H1 (cell line): ENCODE measurements around the gene DIDO1. TPM values are rescaled to one million over a fixed set of nuclear protein-coding genes. Genes with fewer than 3 reads are reported as not detected.

Source experiments
- CTCF ChIA-PET: fragments of 300-600 bp; sonication (Branson Sonifier 250); formaldehyde crosslinking; loops from one replicate; lab custom pipeline; 2021; ENCODE audit not compliant: partially characterized antibody; lab: Charles Lee
- POLR2A ChIA-PET: fragments of 300-600 bp; sonication (Branson Sonifier 250); formaldehyde crosslinking; loops from one replicate; lab custom pipeline; 2021; ENCODE audit warnings: inconsistent platforms; ENCODE audit not compliant: partially characterized antibody; lab: Charles Lee
- DNase-seq, 2 experiments: peaks; one replicate each; pipeline versions ENCODE4 v3.0.0 to v3.0.0-alpha.2; 2010 to 2022; ENCODE audit warnings: low spot score in 2 of 2, low read depth in 1 of 2, mixed read lengths in 1 of 2
- FAIRE-seq: peaks from 2 replicates; lab custom pipeline; 2011; peaks lifted over from hg19 to GRCh38; lab: Jason Lieb, UNC
- H2AFZ ChIP-seq: 2 replicates; pipeline ENCODE4 v1.8.1; 2012; ENCODE audit warnings: low read length, inconsistent platforms
- H2AK5ac ChIP-seq: 2 replicates; pipeline ENCODE4 v1.6.1; 2013; ENCODE audit warnings: low read depth, low read length
- H2BK120ac ChIP-seq: replicated peaks from 2 replicates; pipeline ENCODE3; 2013; ENCODE audit warnings: low read depth, low read length, inconsistent platforms
- H2BK12ac ChIP-seq: 2 replicates; pipeline ENCODE4 v1.6.1; 2013; ENCODE audit warnings: low read depth, low read length
- H2BK15ac ChIP-seq: 2 replicates; pipeline ENCODE4 v1.6.1; 2013; ENCODE audit warnings: low read length
- H2BK20ac ChIP-seq: 2 replicates; pipeline ENCODE4 v1.6.1; 2013; ENCODE audit warnings: low read length
- H2BK5ac ChIP-seq: 2 replicates; pipeline ENCODE4 v1.6.1; 2013; ENCODE audit warnings: low read depth, low read length
- H3K14ac ChIP-seq: 2 replicates; pipeline ENCODE4 v1.6.1; 2013; ENCODE audit warnings: inconsistent platforms; ENCODE audit not compliant: insufficient read length
- H3K18ac ChIP-seq: 2 replicates; pipeline ENCODE4 v1.6.1; 2013; ENCODE audit warnings: low read length; ENCODE audit errors: extremely low read depth
- H3K23ac ChIP-seq: 2 replicates; pipeline ENCODE4 v1.6.1; 2013; ENCODE audit warnings: inconsistent platforms; ENCODE audit not compliant: insufficient read length
- H3K23me2 ChIP-seq: 2 replicates; pipeline ENCODE4 v1.6.1; 2013; ENCODE audit warnings: low read depth, low read length
- H3K27ac ChIP-seq: 2 replicates; pipeline ENCODE4 v1.6.1; 2011; ENCODE audit warnings: low read depth, low read length, inconsistent platforms
- H3K27me3 ChIP-seq, 4 experiments: replicated peaks in 1 of 4; 1 replicate in 1 of 4; 2 replicates in 3 of 4; pipeline versions ENCODE4 v1.6.1 to v1.8.1; 2011 to 2013; ENCODE audit warnings: low read length in 3 of 4, mild to moderate bottlenecking in 3 of 4, inconsistent platforms in 2 of 4, mixed read lengths in 2 of 4, moderate library complexity in 1 of 4; ENCODE audit not compliant: control insufficient read depth in 3 of 4, insufficient read depth in 3 of 4; ENCODE audit errors: extremely low read depth in 1 of 4
- H3K36me3 ChIP-seq, 4 experiments: 2 replicates each; pipeline versions ENCODE4 v1.6.1 to v1.8.1; 2011 to 2013; ENCODE audit warnings: mild to moderate bottlenecking in 4 of 4, low read length in 3 of 4, moderate library complexity in 2 of 4, control low read depth in 1 of 4, inconsistent platforms in 1 of 4; ENCODE audit not compliant: insufficient read depth in 4 of 4, control insufficient read depth in 2 of 4
- H3K4ac ChIP-seq: replicated peaks from 2 replicates; pipeline ENCODE3; 2013; ENCODE audit warnings: low read length, low read depth, mixed read lengths, inconsistent platforms; ENCODE audit not compliant: insufficient read length
- H3K4me1 ChIP-seq, 4 experiments: replicated peaks in 1 of 4; 1 replicate in 1 of 4; 2 replicates in 3 of 4; pipeline versions ENCODE4 v1.6.1 to v1.8.1; 2011 to 2013; ENCODE audit warnings: low read length in 3 of 4, inconsistent platforms in 2 of 4, mixed read lengths in 1 of 4; ENCODE audit not compliant: insufficient read depth in 4 of 4, control insufficient read depth in 3 of 4
- H3K4me2 ChIP-seq, 2 experiments: 2 replicates each; pipeline versions ENCODE4 v1.6.1 to v1.8.1; 2011 to 2013; ENCODE audit warnings: low read depth in 2 of 2, low read length in 2 of 2, control low read depth in 1 of 2, inconsistent platforms in 1 of 2, mild to moderate bottlenecking in 1 of 2; ENCODE audit not compliant: insufficient read depth in 1 of 2
- H3K4me3 ChIP-seq, 4 experiments: fragments of 200-600, 300-600 bp in 1 of 4; sonication (generic), shearing (Covaris generic), sonication (Bioruptor Twin) in 1 of 4; 2 replicates each; pipeline versions ENCODE4 v1.5.1 to v1.8.1; 2011 to 2016; ENCODE audit warnings: low read length in 4 of 4, low read depth in 3 of 4, control low read depth in 2 of 4, inconsistent platforms in 2 of 4, mild to moderate bottlenecking in 2 of 4, mixed read lengths in 1 of 4, moderate library complexity in 1 of 4; ENCODE audit not compliant: insufficient read depth in 2 of 4; ENCODE audit errors: extremely low read depth in 1 of 4
- H3K56ac ChIP-seq: replicated peaks from 2 replicates; pipeline ENCODE3; 2013; ENCODE audit warnings: low read depth, mild to moderate bottlenecking, mixed read lengths, low read length, inconsistent platforms; ENCODE audit not compliant: insufficient read length
- H3K79me1 ChIP-seq: 2 replicates; pipeline ENCODE4 v1.6.1; 2013; ENCODE audit warnings: low read depth, low read length, control low read depth
- H3K79me2 ChIP-seq, 2 experiments: 2 replicates each; pipeline versions ENCODE4 v1.6.1 to v1.8.1; 2012 to 2013; ENCODE audit warnings: low read length in 2 of 2, mild to moderate bottlenecking in 2 of 2, inconsistent platforms in 1 of 2; ENCODE audit not compliant: insufficient read depth in 2 of 2, control insufficient read depth in 1 of 2
- H3K9ac ChIP-seq, 4 experiments: replicated peaks in 1 of 4; 1 replicate in 1 of 4; 2 replicates in 3 of 4; pipeline versions ENCODE4 v1.6.1 to v1.8.1; 2011 to 2013; ENCODE audit warnings: low read depth in 3 of 4, low read length in 3 of 4, control low read depth in 2 of 4, mild to moderate bottlenecking in 2 of 4, moderate library complexity in 2 of 4, inconsistent platforms in 1 of 4; ENCODE audit errors: extremely low read depth in 1 of 4
- H3K9me3 ChIP-seq, 2 experiments: 2 replicates each; pipeline versions ENCODE4 v1.6.1 to v1.8.1; 2012 to 2013; ENCODE audit warnings: mild to moderate bottlenecking in 2 of 2, moderate library complexity in 2 of 2, control low read depth in 1 of 2, inconsistent platforms in 1 of 2, low read depth in 1 of 2, low read length in 1 of 2, mixed read lengths in 1 of 2; ENCODE audit not compliant: insufficient read depth in 2 of 2
- H4K20me1 ChIP-seq, 2 experiments: replicated peaks in 1 of 2; 2 replicates each; pipeline versions ENCODE3 to v1.8.1; 2011 to 2013; ENCODE audit warnings: inconsistent platforms in 2 of 2, low read length in 2 of 2, mild to moderate bottlenecking in 1 of 2; ENCODE audit not compliant: insufficient read depth in 2 of 2, control insufficient read depth in 1 of 2
- H4K5ac ChIP-seq: 2 replicates; pipeline ENCODE4 v1.6.1; 2013; ENCODE audit warnings: low read length, low read depth, mixed read lengths, inconsistent platforms; ENCODE audit not compliant: insufficient read length
- H4K8ac ChIP-seq: 2 replicates; pipeline ENCODE4 v1.8.0; 2013; ENCODE audit warnings: mild to moderate bottlenecking, moderate library complexity, low read length, inconsistent platforms; ENCODE audit not compliant: insufficient read depth; ENCODE audit errors: extremely low read depth
- H4K91ac ChIP-seq: replicated peaks from 2 replicates; pipeline ENCODE3; 2013; ENCODE audit warnings: low read length, mixed read lengths, inconsistent platforms; ENCODE audit not compliant: insufficient read length
- BRCA1 ChIP-seq: IDR thresholded peaks from 2 replicates; pipeline ENCODE4 v1.6.1; 2012; ENCODE audit warnings: low read depth, low read length, improper control_type of control experiment
- FOSL1 ChIP-seq: IDR thresholded peaks from 2 replicates; pipeline ENCODE4 v1.6.1; 2011; ENCODE audit warnings: mild to moderate bottlenecking, low read depth, low read length, moderate library complexity; ENCODE audit not compliant: insufficient read depth
- KDM1A ChIP-seq: fragments of 200-600, 300-600 bp; sonication (generic); IDR thresholded peaks from 2 replicates; pipeline ENCODE4 v1.7.1; 2016; ENCODE audit warnings: mild to moderate bottlenecking, low read length, borderline replicate concordance
- KDM4A ChIP-seq: IDR thresholded peaks from one replicate; pipeline ENCODE4 v1.7.1; 2012; ENCODE audit warnings: low read depth, mild to moderate bottlenecking, moderate library complexity, low read length, inconsistent platforms; ENCODE audit not compliant: severe bottlenecking
- KDM5A ChIP-seq: fragments of 200-600 bp; IDR thresholded peaks from 2 replicates; pipeline ENCODE4 v1.7.1; 2012; ENCODE audit warnings: mild to moderate bottlenecking, low read length, inconsistent platforms, mixed read lengths
- NRF1 ChIP-seq: IDR thresholded peaks from 2 replicates; pipeline ENCODE4 v1.6.1; 2011; ENCODE audit warnings: mild to moderate bottlenecking, low read depth, low read length, improper control_type of control experiment
- SRF ChIP-seq: IDR thresholded peaks from 2 replicates; pipeline ENCODE4 v1.6.1; 2011; ENCODE audit warnings: mild to moderate bottlenecking, low read depth, low read length, moderate library complexity
- WGBS, 2 experiments: shearing (Covaris generic) in 1 of 2; methylation state at CpG; one replicate each; pipeline versions ENCODE4 v1.1.6 to v1.1.7; 2013 to 2015; ENCODE audit warnings: low lambda C conversion rate in 2 of 2, mixed read lengths in 2 of 2, inconsistent platforms in 1 of 2, low coverage in 1 of 2, missing lambda C conversion rate in 1 of 2; ENCODE audit not compliant: insufficient replicate concordance in 2 of 2, insufficient coverage in 1 of 2, insufficient read length in 1 of 2; ENCODE audit errors: extremely low coverage in 1 of 2, missing lambda C conversion rate in 1 of 2; 5-methylcytosine and 5-hydroxymethylcytosine counted together
- polyA plus RNA-seq, 7 experiments: library from polyadenylated mRNA; depleted of rRNA in 3 of 7; stranded (reverse) in 5 of 7; unstranded in 2 of 7; fragments of >200 nt in 5 of 7; fragments of 200-250 nt in 2 of 7; gene quantifications; 1 replicate in 5 of 7; 2 replicates in 1 of 7; 4 replicates in 1 of 7; pipeline versions ENCODE4 v1.2.1 to v1.2.3, GENCODE V29; 2011 to 2013; ENCODE audit warnings: missing spikeins in 2 of 7, mixed read lengths in 2 of 7
- total RNA-seq: library from RNA; stranded (reverse); fragmentation: NEBNext Ultra II Directional; extraction: Animal tissue kit (Norgen Biotek cat#: 25700); gene quantifications from 2 replicates; pipeline ENCODE4 v1.2.1, GENCODE V29; 2021

The DIDO1 gene
- total and polyA plus RNA-seq, 2 of the 8 experiments (the other 6 are each of a cell fraction or from before 2014, with no cell fraction given), result 53.6 to 82.8 TPM

- ChIA-PET POLR2A (interaction anchor here (1.0 to 1.1 kb wide), 2 partner anchors 10 to 25 kb away, joined by 3 to 4 read pairs; no protein-coding TSS in a partner anchor), CTCF (interaction anchor here (0.8 to 1.3 kb wide), 3 partner anchors 15 to 386 kb away, joined by 4 read pairs; no protein-coding TSS in a partner anchor)
- Histone ChIP-seq H3K27ac (no peak overlapping the region), H3K79me2 (no peaks in the 10 kb centered on the region), H2BK15ac (no peak overlapping the region), H2BK12ac (no peak overlapping the region), H3K4ac (no peak overlapping the region), H4K8ac (no peak overlapping the region), H2BK120ac (no peak overlapping the region), H3K36me3 (peaks cover 0 to 18% (median 4%) of the 10 kb centered on the region in 4 experiments; a peak in 3 of 8 replicates), H4K91ac (no peak overlapping the region), H4K5ac (no peak overlapping the region), H3K23me2 (no peaks in the 10 kb centered on the region), H3K4me3 (no peak overlapping the region), H2BK20ac (no peak overlapping the region), H3K9me3 (no peaks in the 10 kb centered on the region), H3K79me1 (no peaks in the 10 kb centered on the region), H3K56ac (no peak overlapping the region), H3K14ac (no peak overlapping the region), H2AK5ac (no peak overlapping the region), H3K23ac (no peak overlapping the region), H3K4me1 (peaks cover 0 to 3% (median 0%) of the 10 kb centered on the region in 4 experiments; a peak in 3 of 7 replicates), H3K9ac (no peak overlapping the region), H3K27me3 (no peaks in the 10 kb centered on the region), H4K20me1 (peaks cover 0 to 2% of the 10 kb centered on the region in 2 experiments), H2AFZ (no peak overlapping the region), H3K18ac (no peak overlapping the region), H2BK5ac (no peak overlapping the region), H3K4me2 (no peak overlapping the region)
- TF ChIP-seq KDM4A (no peak), KDM5A (no peak), BRCA1 (no peak), FOSL1 (no peak), SRF (no peak), KDM1A (no peak), NRF1 (no peak)
- FAIRE-seq (no peak), DNase-seq (no peak)
- WGBS, 2 experiments, result 90% methylated on average over 6 of the region's 11 CpGs; no CpG with 5 or more reads in 1 of the 2 experiments
Measured at GRCh38 chr20:62839816-62840215, 86.5 kb downstream of the DIDO1 start.
